HepG2 (cell line): ENCODE results near the gene CNOT2. TPM values are rescaled to one million over a fixed set of nuclear protein-coding genes. Genes with fewer than 3 reads are reported as not detected.

Source experiments
- ATAC-seq: fragments of 200-7000 bp; cut with Tn5 transposase; 3 replicates; pipeline ENCODE4 v1.9.1; 2020; ENCODE audit warnings: mild to moderate bottlenecking, moderate library complexity
- BruUV-seq: library from RNA; stranded (reverse); fragments of 400-500 nt; replicated peaks from 2 replicates; lab custom pipeline; 2021; lab: Mats Ljungman, UMichigan
- CTCF ChIA-PET: fragments of 300-600 bp; formaldehyde crosslinking; extraction: SDS; loops from one replicate; lab custom pipeline; 2021; ENCODE audit warnings: low total read pairs, inconsistent platforms, low intra/inter-chr PET ratio; lab: Yijun Ruan, JAX
- POLR2A ChIA-PET: fragments of 350-600 bp; sonication (Branson Sonifier 250); formaldehyde crosslinking; loops from one replicate; lab custom pipeline; 2020; ENCODE audit warnings: antibody characterized with exemption, inconsistent platforms; lab: Yijun Ruan, JAX
- DNase-seq: peaks from one replicate; pipeline ENCODE4 v3.0.0-alpha.2; 2015; ENCODE audit warnings: low spot score
- FAIRE-seq: peaks from 3 replicates; lab custom pipeline; 2011; peaks lifted over from hg19 to GRCh38; lab: Jason Lieb, UNC
- H2AFZ ChIP-seq: one replicate; pipeline ENCODE4 v1.6.1; 2011; ENCODE audit warnings: low read length, inconsistent platforms
- H3K27ac ChIP-seq: fragments of 300-600 bp; 3 replicates; pipeline ENCODE4 v1.8.0; 2011; ENCODE audit warnings: mixed run types, mild to moderate bottlenecking, mixed read lengths, low read length, inconsistent platforms; ENCODE audit not compliant: insufficient read depth; ENCODE audit errors: extremely low read length
- H3K27me3 ChIP-seq, 2 experiments: fragments of 200-600 bp in 1 of 2; 2 replicates in 1 of 2; 3 replicates in 1 of 2; pipeline versions ENCODE4 v1.6.0 to v1.8.0; 2011; ENCODE audit warnings: low read length in 2 of 2, mild to moderate bottlenecking in 2 of 2, moderate library complexity in 2 of 2, inconsistent platforms in 1 of 2; ENCODE audit not compliant: insufficient read depth in 2 of 2, control insufficient read depth in 1 of 2
- H3K36me3 ChIP-seq, 2 experiments: fragments of 200-600 bp in 1 of 2; replicated peaks in 1 of 2; 2 replicates in 1 of 2; 3 replicates in 1 of 2; pipeline versions ENCODE4 v1.5.1 to v1.8.0; 2011; ENCODE audit warnings: low read length in 2 of 2, inconsistent platforms in 1 of 2; ENCODE audit not compliant: insufficient read depth in 2 of 2, control insufficient read depth in 1 of 2
- H3K4me1 ChIP-seq: 2 replicates; pipeline ENCODE4 v1.5.1; 2012; ENCODE audit warnings: low read length, inconsistent platforms; ENCODE audit not compliant: insufficient read depth
- H3K4me2 ChIP-seq: 2 replicates; pipeline ENCODE4 v1.6.0; 2011; ENCODE audit warnings: low read depth, low read length, inconsistent platforms
- H3K4me3 ChIP-seq, 3 experiments: fragments of 200-600 bp in 1 of 3; sonication (generic), shearing (Covaris generic) in 1 of 3; replicated peaks in 1 of 3; 2 replicates each; pipeline ENCODE4 v1.5.1; 2011 to 2016; ENCODE audit warnings: low read length in 3 of 3, inconsistent platforms in 2 of 3, low read depth in 2 of 3, mild to moderate bottlenecking in 2 of 3, control low read depth in 1 of 3, mixed read lengths in 1 of 3; ENCODE audit not compliant: insufficient read depth in 1 of 3
- H3K79me2 ChIP-seq: one replicate; pipeline ENCODE4 v1.6.1; 2011; ENCODE audit warnings: low read length, inconsistent platforms; ENCODE audit not compliant: insufficient read depth
- H3K9ac ChIP-seq: 2 replicates; pipeline ENCODE4 v1.6.0; 2011; ENCODE audit warnings: mild to moderate bottlenecking, low read depth, low read length, inconsistent platforms; ENCODE audit not compliant: insufficient read depth
- H3K9me3 ChIP-seq: 2 replicates; pipeline ENCODE4 v1.5.1; 2012; ENCODE audit warnings: mild to moderate bottlenecking, low read length
- H4K20me1 ChIP-seq: 2 replicates; pipeline ENCODE4 v1.6.0; 2011; ENCODE audit warnings: inconsistent platforms, mild to moderate bottlenecking, low read length, moderate library complexity; ENCODE audit not compliant: insufficient read depth
- CREBL2 ChIP-seq: sonication (generic); formaldehyde crosslinking; IDR thresholded peaks from 2 replicates; pipeline ENCODE4 v1.8.1; 2023; ENCODE audit warnings: missing genetic modification reagents, mild to moderate bottlenecking, borderline replicate concordance
- JUN ChIP-seq: sonication (generic); formaldehyde crosslinking; IDR thresholded peaks from 2 replicates; pipeline ENCODE4 v1.4.0; 2020; ENCODE audit warnings: mild to moderate bottlenecking, missing genetic modification reagents
- MXI1 ChIP-seq: IDR thresholded peaks from 3 replicates; pipeline ENCODE4 v1.6.1; 2012; ENCODE audit warnings: low read depth, low read length, inconsistent platforms, borderline replicate concordance
- PHF20 ChIP-seq: sonication (generic); formaldehyde crosslinking; IDR thresholded peaks from 2 replicates; pipeline ENCODE4 v1.5.0; 2020; ENCODE audit warnings: mild to moderate bottlenecking, missing genetic modification reagents
- RFXANK ChIP-seq: IDR thresholded peaks from 2 replicates; pipeline ENCODE4 v1.6.1; 2016
- RNF2 ChIP-seq: fragments of 450-650 bp; conservative IDR thresholded peaks from 2 replicates; pipeline ENCODE4 v1.6.1; 2016; ENCODE audit warnings: low read depth
- SMAD3 ChIP-seq: sonication (generic); formaldehyde crosslinking; IDR thresholded peaks from 2 replicates; pipeline ENCODE4 v1.4.0; 2020; ENCODE audit warnings: missing genetic modification reagents
- TARDBP ChIP-seq: sonication (generic); formaldehyde crosslinking; IDR thresholded peaks from 2 replicates; pipeline ENCODE4 v1.8.0; 2022; ENCODE audit warnings: mild to moderate bottlenecking, missing genetic modification reagents
- TFDP2 ChIP-seq: sonication (generic); formaldehyde crosslinking; IDR thresholded peaks from 2 replicates; pipeline ENCODE4 v1.4.0; 2020; ENCODE audit warnings: missing genetic modification reagents
- ZHX1 ChIP-seq: sonication (generic); formaldehyde crosslinking; IDR thresholded peaks from 2 replicates; pipeline ENCODE4 v1.8.1; 2022; ENCODE audit warnings: low read depth, mild to moderate bottlenecking, missing genetic modification reagents
- ZNF136 ChIP-seq: sonication (generic); formaldehyde crosslinking; IDR thresholded peaks from 2 replicates; pipeline ENCODE4 v1.8.1; 2022; ENCODE audit warnings: low read depth, mild to moderate bottlenecking, moderate library complexity, missing genetic modification reagents
- ZNF20 ChIP-seq: sonication (generic); formaldehyde crosslinking; IDR thresholded peaks from 2 replicates; pipeline ENCODE4 v1.4.0; 2020; ENCODE audit warnings: mild to moderate bottlenecking, moderate library complexity, missing genetic modification reagents
- ZNF230 ChIP-seq: sonication (generic); formaldehyde crosslinking; IDR thresholded peaks from 2 replicates; pipeline ENCODE4 v1.4.0; 2020; ENCODE audit warnings: mild to moderate bottlenecking, missing genetic modification reagents
- ZNF746 ChIP-seq: sonication (generic); formaldehyde crosslinking; IDR thresholded peaks from 2 replicates; pipeline ENCODE4 v1.8.0; 2022; ENCODE audit warnings: mild to moderate bottlenecking, missing genetic modification reagents
- in situ Hi-C: cut with HindIII; loops from 2 replicates; pipeline ENCODE4 v1.10.0; 2017; ENCODE audit warnings: low pct_unique_long_range_greater_than_20kb; ENCODE audit not compliant: extremely low pct_ligation_motif_present
- intact Hi-C: fragments of 100-400 bp; cut with micrococcal nuclease; formaldehyde crosslinking; loops from one replicate; pipeline ENCODE4 v1.10.0; 2022; ENCODE audit not compliant: unreplicated experiment
- polyA plus RNA-seq, 8 experiments: library from polyadenylated mRNA; depleted of rRNA in 3 of 8; stranded (reverse) in 7 of 8; unstranded in 1 of 8; fragments of >200 nt; fragmentation: Illumina TruSeq in 4 of 8; extraction: Trizol in 4 of 8; gene quantifications; 2 replicates each; pipeline versions ENCODE4 v1.2.1 to v1.2.3, GENCODE V29; 2011 to 2016; ENCODE audit warnings: low read depth in 4 of 8, missing spikeins in 1 of 8, mixed read lengths in 1 of 8; ENCODE audit not compliant: insufficient read depth in 1 of 8
- total RNA-seq, 5 experiments: library from RNA; depleted of rRNA; stranded (reverse); fragments of >200 nt; fragmentation: Illumina TruSeq; extraction: Trizol; gene quantifications; 2 replicates each; pipeline ENCODE4 v1.2.3, GENCODE V29; 2016; ENCODE audit warnings: low read depth in 1 of 5

CNOT2 gene
- total and polyA plus RNA-seq, 2 of the 13 experiments (the other 11 are each of a cell fraction or from before 2014, with no cell fraction given): 54.5 to 76.6 TPM

- DNase-seq: no peak
- H3K79me2 ChIP-seq: no peaks in the 10 kb centered on the region
- FAIRE-seq: no peak
- H3K4me3 ChIP-seq: no peak overlapping the region
- CTCF ChIA-PET: no interaction called here
- H3K9ac ChIP-seq: no peak overlapping the region
- H3K27ac ChIP-seq: no peak overlapping the region
- no peak for ATAC-seq
- in situ Hi-C loops: no loop called here
- H4K20me1 ChIP-seq: no peaks in the 10 kb centered on the region
- no peaks in the 10 kb centered on the region for H3K4me1 ChIP-seq
- H2AFZ ChIP-seq: no peak overlapping the region
- BruUV-seq: no TSS peak
- H3K36me3 ChIP-seq: no peaks in the 10 kb centered on the region
- POLR2A ChIA-PET: no interaction called here
- intact Hi-C loops: no loop called here
- no peaks in the 10 kb centered on the region for H3K9me3 ChIP-seq
- no peaks in the 10 kb centered on the region for H3K27me3 ChIP-seq
- TF ChIP-seq RNF2 (no peak), SMAD3 (no peak), RFXANK (no peak), PHF20 (CRISPR knock-in tag) (no peak), ZNF746 (CRISPR knock-in tag) (no peak), ZNF136 (CRISPR knock-in tag) (no peak), ZHX1 (CRISPR knock-in tag) (no peak), ZNF20 (CRISPR knock-in tag) (no peak), CREBL2 (no peak), MXI1 (no peak), TARDBP (CRISPR knock-in tag) (no peak), TFDP2 (no peak), JUN (CRISPR knock-in tag) (no peak), ZNF230 (no peak)
- no peak overlapping the region for H3K4me2 ChIP-seq
Measured at GRCh38 chr12:70221626-70222025, 21.6 kb upstream of the CNOT2 start.
